NCI-H146 (cell line): ENCODE measurements around the gene NOL12.
"Not testable (repeated sequence)": the region's sequence is repeated elsewhere in the genome, so short reads cannot be mapped to it uniquely, and the experiment has no call there.

Source experiments
- DNase-seq: peaks from one replicate; lab custom pipeline; 2025; lab: John Stamatoyannopoulos, UW

NOL12 gene

DNA sequence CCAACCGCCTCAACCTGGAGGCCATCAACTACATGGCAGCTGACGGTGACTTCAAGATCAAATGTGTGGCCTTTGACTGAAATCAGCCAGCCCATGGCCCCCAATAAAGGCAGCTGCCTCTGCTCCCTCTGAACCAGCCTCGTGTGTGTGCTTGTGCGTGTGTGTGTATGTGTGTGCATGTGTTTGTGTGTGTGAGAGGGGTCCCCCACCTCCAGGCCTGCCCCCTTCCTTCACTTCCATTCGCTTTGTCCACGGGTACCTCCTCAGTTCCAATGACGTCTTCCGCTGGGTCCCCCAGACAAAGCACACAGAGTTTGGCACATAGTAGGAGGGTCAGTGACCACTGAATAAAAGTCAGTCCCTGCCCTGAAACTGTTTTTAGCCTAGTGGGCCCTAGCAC, 6.5 kb upstream of the NOL12 start:
- DNase-seq: no peak

DNA sequence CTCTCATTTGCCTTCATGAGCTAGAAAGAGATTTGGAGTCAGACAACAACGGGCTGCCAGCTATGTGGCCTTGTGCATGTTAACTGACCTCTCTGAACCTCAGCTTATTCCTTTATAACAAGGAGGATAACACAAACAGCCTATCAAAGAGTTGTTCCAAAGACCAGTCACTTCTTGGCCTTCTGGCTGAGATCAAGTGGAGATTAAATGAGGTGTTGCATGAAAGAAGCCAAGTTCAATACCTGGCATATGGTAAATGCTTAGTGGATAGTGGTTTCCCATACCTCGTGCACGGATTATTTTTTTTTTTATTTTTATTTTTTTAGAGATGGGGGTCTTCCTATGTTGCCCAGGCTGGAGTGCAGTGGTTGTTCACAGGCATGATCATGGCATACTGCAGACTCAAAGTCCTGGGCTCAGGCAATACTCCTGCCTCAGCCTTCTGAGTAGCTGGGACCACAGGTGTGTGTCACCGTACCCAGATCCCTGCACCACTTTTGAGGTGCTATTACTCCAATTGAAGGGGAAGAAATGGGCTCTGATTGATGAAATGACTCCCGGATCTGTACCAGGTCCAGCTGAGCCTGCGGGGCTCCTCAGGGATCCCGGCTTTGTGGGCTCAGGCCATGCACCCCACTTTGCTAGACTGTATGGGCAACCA, 5.8 kb upstream of the NOL12 start:
- DNase-seq: no peak

GRCh38 chr22:37681001-37681424, 5.1 kb upstream of the NOL12 start:
- DNase-seq: no peak

DNA sequence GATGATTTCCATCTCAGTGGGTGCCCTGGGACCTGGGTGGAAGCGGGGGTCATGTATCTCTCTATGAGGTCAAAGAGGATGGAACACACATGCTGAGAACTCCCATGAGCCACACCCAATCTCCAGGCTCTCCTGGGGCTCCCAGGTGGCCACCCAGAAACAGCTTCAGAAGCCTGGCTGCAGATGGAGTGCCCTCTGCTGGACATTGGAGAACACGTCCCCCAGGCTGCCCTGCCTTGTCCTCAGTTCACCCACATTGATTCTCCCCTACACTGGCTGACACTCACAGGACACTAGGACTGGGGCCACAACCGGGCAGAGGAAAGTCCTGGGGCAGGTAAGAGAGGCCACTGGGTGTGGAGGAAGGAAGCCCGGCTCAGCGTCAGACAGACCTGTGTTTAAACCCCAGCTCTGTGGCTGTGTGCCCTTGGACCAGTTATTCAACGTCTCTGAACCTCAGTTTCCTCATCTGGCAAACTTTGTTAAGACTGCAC, 4.5 kb upstream of the NOL12 start:
- peak; percentile 54 for DNase-seq

- DNase-seq: no peak
These were observed 1.1 kb upstream of the NOL12 start for GRCh38 chr22:37684803-37685615.

DNA sequence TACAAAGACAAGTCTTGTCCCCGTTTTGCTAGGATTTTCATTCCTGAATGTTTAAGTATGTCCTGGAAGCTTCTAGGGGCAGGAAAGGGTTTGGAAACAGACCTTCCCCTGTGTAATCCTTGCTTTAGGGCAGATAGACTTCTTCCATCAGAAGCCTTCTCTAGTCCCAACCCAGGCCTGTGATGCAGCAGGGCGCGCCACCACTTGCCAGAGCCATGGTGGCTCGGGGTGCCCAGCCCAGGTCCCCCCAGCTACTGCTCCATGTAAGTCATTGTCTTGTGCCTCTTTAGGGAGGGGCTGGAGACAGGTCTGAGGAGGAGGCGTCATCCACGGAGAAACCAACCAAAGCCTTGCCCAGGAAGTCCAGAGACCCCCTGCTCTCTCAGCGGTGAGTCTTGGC, 4.3 kb downstream of the NOL12 start:
- no peak for DNase-seq

DNA sequence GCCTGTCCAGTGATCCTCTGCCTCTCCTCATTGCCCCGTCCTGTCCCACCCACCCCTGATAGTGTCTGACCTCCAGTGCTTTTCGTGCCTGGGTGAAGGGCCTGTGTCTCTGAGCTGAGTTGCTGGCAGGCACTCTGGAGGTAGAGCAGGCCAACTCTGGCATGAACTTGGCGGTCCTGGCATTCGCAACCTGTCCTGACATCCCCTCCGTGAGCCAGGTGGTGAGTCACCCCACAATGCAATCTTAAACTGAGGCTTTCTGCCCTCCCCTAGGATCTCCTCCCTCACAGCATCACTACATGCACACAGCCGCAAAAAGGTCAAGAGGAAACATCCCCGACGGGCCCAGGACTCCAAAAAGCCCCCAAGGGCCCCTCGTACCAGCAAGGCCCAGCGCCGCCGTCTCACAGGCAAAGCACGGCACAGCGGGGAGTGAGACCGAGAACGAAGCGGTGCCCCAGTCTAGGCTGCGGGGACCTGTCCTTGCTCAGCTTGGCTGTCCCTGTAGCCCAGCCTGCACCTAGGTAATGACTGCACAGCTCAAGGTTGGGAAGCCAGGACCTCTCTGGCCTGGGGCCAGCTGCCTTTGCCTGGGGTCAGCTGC, 4.9 kb downstream of the NOL12 start:
- no peak for DNase-seq

DNA sequence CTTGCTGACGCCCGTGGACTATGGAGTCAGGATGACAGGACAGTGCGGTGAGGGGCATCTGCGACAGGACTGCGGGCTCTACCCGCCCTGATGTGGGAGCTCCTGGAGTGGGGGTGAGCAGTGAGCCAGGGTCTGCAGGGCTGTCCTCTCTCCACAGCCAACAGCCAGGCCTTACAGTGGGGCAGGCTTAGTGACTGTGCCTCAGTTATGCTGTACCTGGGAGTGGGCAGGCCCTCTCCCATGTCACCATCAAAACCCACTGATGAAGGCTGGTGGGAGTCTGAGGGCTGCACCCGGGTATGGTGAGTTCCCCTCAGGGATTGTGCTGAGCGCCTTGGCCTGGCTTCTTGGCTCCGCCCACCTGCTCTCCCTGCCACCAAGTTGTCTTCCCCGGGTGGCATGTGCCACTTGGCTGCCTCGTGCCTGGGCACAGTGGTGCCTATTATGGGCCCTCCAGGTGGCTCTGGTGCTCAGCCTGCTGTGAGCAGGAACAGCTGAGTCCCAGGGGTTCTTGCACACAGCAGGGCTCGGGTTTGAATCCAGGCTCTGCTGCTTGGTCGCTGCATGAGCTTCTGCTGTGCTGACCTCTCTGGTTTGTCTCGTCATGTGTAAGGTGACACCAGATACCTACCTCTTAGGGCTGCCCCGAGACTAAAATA, 6.6 kb downstream of the NOL12 start:
- no peak for DNase-seq

DNA sequence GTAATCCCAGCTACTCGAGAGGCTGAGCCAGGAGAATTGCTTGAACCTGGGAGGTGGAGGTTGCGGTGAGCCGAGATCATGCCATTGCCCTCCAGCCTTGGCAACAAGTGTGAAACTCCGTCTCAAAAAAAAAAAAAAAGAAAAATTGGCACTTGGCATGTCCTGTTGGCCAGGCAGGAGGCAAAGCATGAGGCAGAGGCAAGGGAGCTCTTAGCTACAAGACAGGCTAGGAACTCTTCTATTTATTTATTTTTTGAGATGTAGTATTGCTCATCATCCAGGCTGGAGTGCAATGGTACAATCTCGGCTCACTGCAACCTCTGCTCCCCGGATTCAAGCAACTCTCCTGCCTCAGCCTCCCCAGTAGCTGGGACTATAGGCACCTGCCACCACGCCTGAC, 8.0 kb downstream of the NOL12 start:
- not testable (repeated sequence) for DNase-seq

GRCh38 chr22:37696260-37696656, 10.1 kb downstream of the NOL12 start:
- DNase-seq: not testable (repeated sequence)

GRCh38 chr22:37696657-37697537, 10.8 kb downstream of the NOL12 start, which contains the start of gene TRIOBP:
TRIOBP (plus strand) TSS chr22:37697048; CDS start chr22:37701366, 4,318 bp downstream.
- DNase-seq: peak; percentile 95

DNA sequence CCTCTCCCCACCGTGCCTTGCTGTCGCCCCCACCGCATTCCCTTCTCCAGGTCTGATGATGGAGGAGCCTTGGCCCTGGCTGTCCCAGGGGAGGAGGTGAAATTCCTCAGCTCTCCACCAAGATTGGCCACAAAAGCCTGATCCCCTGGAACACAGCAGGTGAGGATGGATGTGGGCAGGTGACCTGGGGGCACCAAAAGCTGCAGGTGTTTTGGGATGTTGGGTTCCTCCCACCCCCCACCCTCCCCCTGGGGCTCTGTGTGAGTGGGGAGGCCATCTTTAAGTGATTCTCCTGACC, 11.3 kb downstream of the NOL12 start:
- no peak for DNase-seq

DNA sequence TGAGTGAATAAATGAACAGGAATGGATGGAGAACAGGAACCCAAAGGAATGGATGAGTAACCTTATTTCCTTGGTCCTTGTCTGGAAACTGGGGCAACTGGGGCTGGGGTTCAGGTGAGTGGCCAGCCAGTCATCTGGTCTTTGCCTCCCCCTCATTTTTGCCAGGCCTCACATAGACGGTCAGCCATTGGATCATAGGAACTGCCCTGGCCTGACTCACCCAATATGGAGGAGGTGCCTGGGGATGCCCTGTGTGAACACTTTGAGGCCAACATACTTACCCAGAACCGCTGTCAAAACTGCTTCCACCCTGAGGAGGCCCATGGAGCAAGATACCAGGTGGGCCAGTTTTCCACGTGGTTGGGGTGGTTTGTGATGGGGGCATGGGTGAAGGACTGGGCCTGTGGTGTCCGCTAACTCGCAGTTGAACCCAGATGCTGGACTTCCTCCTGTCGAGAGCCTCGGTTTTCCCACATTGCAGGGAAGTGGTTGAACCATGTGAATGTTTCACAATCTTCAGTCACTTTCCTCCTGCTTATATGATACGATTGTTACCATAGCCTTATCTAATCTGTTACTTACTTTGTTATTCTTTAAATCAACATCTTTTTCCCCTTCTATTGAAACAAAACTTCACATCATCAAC, 15.1 kb downstream of the NOL12 start:
- DNase-seq: no peak

GRCh38 chr22:37703906-37704305, 17.8 kb downstream of the NOL12 start:
- no peak for DNase-seq

- DNase-seq: no peak
These were observed 18.5 kb downstream of the NOL12 start for GRCh38 chr22:37704645-37705044.

DNA sequence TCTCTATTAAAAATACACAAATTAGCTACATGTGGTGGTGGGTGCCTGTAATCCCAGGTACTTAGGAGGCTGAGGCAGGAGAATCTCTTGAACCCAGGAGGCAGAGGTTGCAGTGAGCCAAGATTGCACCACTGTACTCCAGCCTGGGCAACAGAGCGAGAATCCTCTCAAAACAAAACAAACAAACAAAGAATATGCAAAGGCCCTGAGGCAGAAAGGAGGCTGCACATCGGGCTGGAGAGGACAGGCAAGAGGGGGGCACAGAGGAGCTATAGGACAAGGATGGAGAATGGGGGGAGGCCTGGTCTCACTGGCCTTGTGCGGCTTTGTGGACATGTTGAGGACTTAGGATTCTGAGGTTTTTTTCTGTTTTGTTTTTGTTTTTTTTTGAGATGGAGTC, 19.1 kb downstream of the NOL12 start:
- DNase-seq: no peak

DNA sequence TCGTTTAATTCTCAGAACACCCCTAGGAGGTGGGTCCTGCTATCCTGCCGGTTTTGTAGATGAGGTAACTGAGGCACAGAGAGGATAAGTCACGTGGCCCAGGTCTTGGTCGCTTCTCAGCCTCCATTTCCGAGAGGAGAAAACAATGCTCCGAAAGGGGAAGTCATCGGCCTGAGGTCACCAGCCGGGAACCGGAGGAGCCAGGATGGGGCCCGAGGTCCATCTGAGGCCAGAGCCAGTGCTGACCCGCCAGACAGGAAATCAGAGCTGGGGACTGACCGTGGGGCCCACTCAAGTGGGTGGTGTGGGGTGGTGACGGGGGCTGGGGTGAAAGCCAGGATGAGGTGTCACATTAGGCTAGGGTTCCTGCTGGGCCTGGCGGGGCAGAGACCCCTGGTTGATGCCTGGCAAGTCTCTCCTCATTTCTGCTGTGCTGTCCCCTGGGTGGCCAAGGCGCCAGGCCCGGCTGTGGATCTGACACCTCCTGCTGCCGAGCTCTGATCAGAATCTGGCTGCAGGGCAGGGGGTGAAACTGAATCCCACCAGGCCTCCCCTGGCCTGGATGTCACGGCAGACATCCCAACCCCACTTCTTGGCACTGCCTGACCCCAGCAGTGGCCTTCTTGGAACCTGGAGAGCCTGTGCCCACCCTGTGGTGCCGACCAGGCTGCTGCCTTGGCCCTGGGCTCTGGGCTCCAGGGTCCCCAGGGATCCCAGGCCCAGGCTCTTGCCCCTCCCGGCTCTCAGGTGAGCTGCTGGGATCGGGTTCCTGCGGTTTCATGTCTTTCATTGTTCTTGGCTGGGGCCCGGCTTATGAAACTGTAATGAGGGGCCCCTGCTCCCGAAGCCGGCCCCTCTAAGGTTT, 22.7 kb downstream of the NOL12 start:
- DNase-seq: no peak

GRCh38 chr22:37709445-37709765, 23.3 kb downstream of the NOL12 start:
- no peak for DNase-seq

GRCh38 chr22:37710675-37711074, 24.5 kb downstream of the NOL12 start:
- DNase-seq: no peak

DNA sequence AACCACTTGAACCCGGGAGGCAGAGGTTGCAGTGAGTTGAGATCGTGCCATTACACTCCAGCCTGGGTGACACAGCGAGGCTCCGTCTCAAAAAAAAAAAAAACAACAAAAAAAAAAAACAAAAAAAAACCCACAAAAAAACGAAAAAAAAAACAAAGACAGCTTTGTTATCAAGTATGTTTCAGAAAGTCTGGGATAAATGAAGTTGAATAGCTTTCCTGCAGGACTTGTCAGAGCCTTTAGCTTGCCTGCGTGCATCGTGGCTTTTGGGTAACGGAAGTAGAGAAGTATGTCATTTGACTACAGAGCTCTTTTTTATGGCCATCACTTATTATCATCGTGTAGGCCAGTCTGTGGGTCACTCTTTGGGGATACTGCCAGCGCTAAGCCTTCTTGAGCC, 25.3 kb downstream of the NOL12 start:
- no peak for DNase-seq
